Caco-2 (cell line): Measurements from ENCODE around the gene PTCRA. TPM values are rescaled to one million over a fixed set of nuclear protein-coding genes. Genes with fewer than 3 reads are reported as not detected.

Source experiments
- BruUV-seq: library from RNA; stranded (reverse); fragments of 400-500 nt; replicated peaks from 2 replicates; lab custom pipeline; 2021; lab: Mats Ljungman, UMichigan
- CTCF ChIA-PET: fragments of 300-600 bp; sonication (Branson Sonifier 250); formaldehyde crosslinking; loops from one replicate; lab custom pipeline; 2022; ENCODE audit warnings: antibody characterized with exemption; lab: Charles Lee
- POLR2A ChIA-PET: fragments of 300-600 bp; sonication (Branson Sonifier 250); formaldehyde crosslinking; loops from one replicate; lab custom pipeline; 2022; ENCODE audit warnings: antibody characterized with exemption; lab: Charles Lee
- DNase-seq, 2 experiments: peaks; one replicate each; pipeline versions ENCODE4 v3.0.0 to v3.0.0-alpha.2; 2020 to 2022
- H3K27me3 ChIP-seq: replicated peaks from 2 replicates; pipeline ENCODE4 v1.6.0; 2011; ENCODE audit warnings: low read length; ENCODE audit not compliant: control insufficient read depth, insufficient read depth
- H3K36me3 ChIP-seq: 2 replicates; pipeline ENCODE4 v1.5.1; 2011; ENCODE audit warnings: low read length; ENCODE audit not compliant: control insufficient read depth, insufficient read depth
- H3K4me1 ChIP-seq: fragments of 250-450 bp; sonication (Bioruptor Pico); 2 replicates; pipeline ENCODE4 v1.5.1; 2020; ENCODE audit warnings: mild to moderate bottlenecking
- H3K4me3 ChIP-seq: 2 replicates; pipeline ENCODE4 v1.5.1; 2011; ENCODE audit warnings: low read depth, mild to moderate bottlenecking, control low read depth, low read length
- H3K9me3 ChIP-seq: fragments of 250-450 bp; sonication (Bioruptor Pico); 2 replicates; pipeline ENCODE4 v1.5.1; 2020; ENCODE audit warnings: mild to moderate bottlenecking, moderate library complexity
- H3K27ac Mint-ChIP-seq: one replicate; pipeline ENCODE4 v1.8.0; 2022; ENCODE audit warnings: mixed read lengths; ENCODE audit not compliant: unreplicated experiment
- H3K27me3 Mint-ChIP-seq: one replicate; pipeline ENCODE4 v1.8.0; 2022; ENCODE audit warnings: mixed read lengths; ENCODE audit not compliant: insufficient read depth, unreplicated experiment
- H3K36me3 Mint-ChIP-seq: one replicate; pipeline ENCODE4 v1.8.0; 2022; ENCODE audit warnings: mild to moderate bottlenecking, mixed read lengths; ENCODE audit not compliant: insufficient read depth, unreplicated experiment
- H3K4me1 Mint-ChIP-seq: one replicate; pipeline ENCODE4 v1.8.0; 2022; ENCODE audit warnings: low read depth, mixed read lengths; ENCODE audit not compliant: unreplicated experiment
- H3K4me3 Mint-ChIP-seq: one replicate; pipeline ENCODE4 v1.8.0; 2022; ENCODE audit warnings: mild to moderate bottlenecking, moderate library complexity, mixed read lengths; ENCODE audit not compliant: unreplicated experiment
- H3K9me3 Mint-ChIP-seq: one replicate; pipeline ENCODE4 v1.8.0; 2022; ENCODE audit warnings: mixed read lengths; ENCODE audit not compliant: unreplicated experiment
- CTCF ChIP-seq, 2 experiments: fragments of 200-600 bp in 1 of 2; IDR thresholded peaks; 1 replicate in 1 of 2; 2 replicates in 1 of 2; pipeline versions ENCODE4 v1.5.1 to v1.8.0; 2011 to 2022; ENCODE audit warnings: antibody characterized with exemption in 1 of 2, control low read depth in 1 of 2, inconsistent platforms in 1 of 2, low read depth in 1 of 2, low read length in 1 of 2, mild to moderate bottlenecking in 1 of 2, moderate library complexity in 1 of 2; ENCODE audit not compliant: insufficient read depth in 1 of 2, severe bottlenecking in 1 of 2, unreplicated experiment in 1 of 2
- intact Hi-C: fragments of 100-400 bp; cut with micrococcal nuclease; formaldehyde crosslinking; loops from one replicate; pipeline ENCODE4 v1.10.0; 2022; ENCODE audit not compliant: unreplicated experiment
- total RNA-seq: library from RNA; stranded (reverse); gene quantifications from 2 replicates; pipeline ENCODE4 v1.2.3, GENCODE V29; 2022

The PTCRA gene
- total RNA-seq, 1 experiment from 2014 or later: not detected

- Histone ChIP-seq H3K9me3 (no peaks in the 10 kb centered on the region), H3K4me1 (no peaks in the 10 kb centered on the region), H3K4me3 (peak overlapping the region; percentile 47), H3K27me3 (no peaks in the 10 kb centered on the region), H3K36me3 (no peaks in the 10 kb centered on the region)
- POLR2A ChIA-PET: interaction anchor here (0.6 to 1.6 kb wide), 2 partner anchors 17 to 32 kb away, joined by 4 to 11 read pairs; partner anchors contain the start of gene CNPY3
- Mint-ChIP-seq H3K4me1 (peaks cover 8% of the 10 kb centered on the region), H3K9me3 (no peaks in the 10 kb centered on the region), H3K36me3 (peaks cover 10% of the 10 kb centered on the region), H3K4me3 (peak overlapping the region; percentile 93), H3K27ac (no peak overlapping the region), H3K27me3 (no peaks in the 10 kb centered on the region)
- no TSS peak for BruUV-seq
- no peak for DNase-seq
- no peak for TF ChIP-seq CTCF (IDR thresholded peaks at IDR 0.05; ENCODE audit: insufficient read depth in 1 of 2, low read depth in 1 of 2, low read length in 1 of 2, severe bottlenecking in 1 of 2, unreplicated experiment in 1 of 2)
- intact Hi-C loops: no loop called here
- CTCF ChIA-PET: interaction anchor here (0.7 kb wide), 1 partner anchor 39 kb away, joined by 3 read pairs; no protein-coding TSS in a partner anchor
Observed at GRCh38 chr6:42961020-42961470, 45.2 kb downstream of the PTCRA start.

- Histone ChIP-seq H3K36me3 (no peaks in the 10 kb centered on the region), H3K4me1 (no peaks in the 10 kb centered on the region), H3K27me3 (no peaks in the 10 kb centered on the region), H3K9me3 (no peaks in the 10 kb centered on the region), H3K4me3 (no peak overlapping the region)
- DNase-seq: no peak
- H3K27me3 Mint-ChIP-seq: no peaks in the 10 kb centered on the region
- POLR2A ChIA-PET: interaction anchor here (0.5 kb wide), 1 partner anchor 15 kb away, joined by 6 read pairs; no protein-coding TSS in a partner anchor
- no peak overlapping the region for H3K27ac Mint-ChIP-seq
- no peak overlapping the region for H3K4me3 Mint-ChIP-seq
- no peak for TF ChIP-seq CTCF (IDR thresholded peaks at IDR 0.05; ENCODE audit: insufficient read depth in 1 of 2, low read depth in 1 of 2, low read length in 1 of 2, severe bottlenecking in 1 of 2, unreplicated experiment in 1 of 2)
- peaks cover 8% of the 10 kb centered on the region for H3K4me1 Mint-ChIP-seq
- H3K36me3 Mint-ChIP-seq: peaks cover 10% of the 10 kb centered on the region
- CTCF ChIA-PET: interaction anchor here (0.7 kb wide), 1 partner anchor 38 kb away, joined by 3 read pairs; no protein-coding TSS in a partner anchor
- intact Hi-C loops: no loop called here
- BruUV-seq: no TSS peak
- H3K9me3 Mint-ChIP-seq: no peaks in the 10 kb centered on the region
Observed at GRCh38 chr6:42962096-42962495, 46.2 kb downstream of the PTCRA start.

- no peaks in the 10 kb centered on the region for H3K9me3 ChIP-seq
- no peaks in the 10 kb centered on the region for H3K36me3 ChIP-seq
- Mint-ChIP-seq H3K27me3 (no peaks in the 10 kb centered on the region), H3K27ac (no peak overlapping the region), H3K9me3 (no peaks in the 10 kb centered on the region), H3K4me1 (peaks cover 8% of the 10 kb centered on the region), H3K4me3 (no peak overlapping the region), H3K36me3 (peaks cover 10% of the 10 kb centered on the region)
- no TSS peak for BruUV-seq
- intact Hi-C loops: no loop called here
- H3K27me3 ChIP-seq: no peaks in the 10 kb centered on the region
- no peak overlapping the region for H3K4me3 ChIP-seq
- TF ChIP-seq CTCF (IDR thresholded peaks at IDR 0.05; ENCODE audit: insufficient read depth in 1 of 2, low read depth in 1 of 2, low read length in 1 of 2, severe bottlenecking in 1 of 2, unreplicated experiment in 1 of 2): no peak
- CTCF ChIA-PET: interaction anchor here (0.7 kb wide), 1 partner anchor 45 kb away, joined by 3 read pairs; no protein-coding TSS in a partner anchor
- no peaks in the 10 kb centered on the region for H3K4me1 ChIP-seq
- POLR2A ChIA-PET: interaction anchor here (0.5 kb wide), 1 partner anchor 16 kb away, joined by 6 read pairs; no protein-coding TSS in a partner anchor
- DNase-seq: no peak
Observed at GRCh38 chr6:42962502-42963178, 46.8 kb downstream of the PTCRA start.
